ENCODE measurements around the gene BUB1B. TPM values are rescaled to one million over a fixed set of nuclear protein-coding genes. Genes with fewer than 3 reads are reported as not detected.

Gene BUB1B
- polyA plus RNA-seq, 1 donor (not counting 4 experiments of a cell fraction or from before 2014, with no cell fraction given), result 19.7 TPM

- Histone ChIP-seq H2AFZ (ENCODE audit: control insufficient read depth, low read length) (no peak overlapping the region), H3K9me3 (ENCODE audit: control insufficient read depth, low read depth, low read length) (no peaks in the 10 kb centered on the region), H3K4me2 (ENCODE audit: control insufficient read depth, extremely low read depth, insufficient read depth, low read depth, low read length) (no peak overlapping the region), H3K4me1 (ENCODE audit: control insufficient read depth, extremely low read depth, insufficient read depth, low read length) (peaks cover 14% of the 10 kb centered on the region), H3K79me2 (ENCODE audit: control insufficient read depth, insufficient read depth, low read length) (no peaks in the 10 kb centered on the region), H3K27ac (ENCODE audit: control insufficient read depth, insufficient read depth, low read length) (no peak overlapping the region), H3K9me1 (ENCODE audit: control insufficient read depth, extremely low read depth, insufficient read depth, low read length) (no peaks in the 10 kb centered on the region), H3K4me3 (ENCODE audit: control insufficient read depth in 2 of 3, extremely low read depth in 1 of 3, insufficient read depth in 2 of 3, low read depth in 1 of 3, low read length in 3 of 3) (no peak overlapping the region), H3K9ac (ENCODE audit: control insufficient read depth, extremely low read depth, insufficient read depth, low read length) (no peak overlapping the region), H3K36me3 (ENCODE audit: control insufficient read depth in 2 of 2, extremely low read depth in 1 of 2, insufficient read depth in 2 of 2, low read length in 2 of 2) (peaks cover 37 to 40% of the 10 kb centered on the region in 2 experiments), H3K27me3 (ENCODE audit: control insufficient read depth, extremely low read depth, insufficient read depth, low read length) (no peaks in the 10 kb centered on the region), H4K20me1 (ENCODE audit: control insufficient read depth, extremely low read depth, insufficient read depth, low read length) (peaks cover 3% of the 10 kb centered on the region)
- TF ChIP-seq EZH2 (IDR thresholded peaks at IDR 0.05; ENCODE audit: low read length) (no peak), CTCF (optimal IDR thresholded peaks at IDR 0.05 in 1 of 3, IDR thresholded peaks at IDR 0.05 in 1 of 3, conservative IDR thresholded peaks at IDR 0.05 in 1 of 3; ENCODE audit: extremely low read depth in 1 of 3, insufficient read depth in 2 of 3, low read length in 3 of 3) (no peak)
- DNase-seq (ENCODE audit: low read depth, low spot score) (no peak), FAIRE-seq (no peak)
- dilution Hi-C loops (cut with MboI; ENCODE audit: extremely low pct_ligation_motif_present, low sequenced_read_pairs), result loop anchor here (5.0 kb wide), 1 partner anchor 53 kb away; no protein-coding TSS in a partner anchor
Measured at GRCh38 chr15:40270246-40270995, 109.6 kb downstream of the BUB1B start.

Other genes with a start within 250 kb of the BUB1B start
- 7.5 to 18.8 TPM (median 12.5 TPM) in 3 replicates for gene GPR176, start 240.8 kb upstream of the BUB1B start, polyA plus RNA-seq
- gene EIF2AK4, start 227.0 kb upstream of the BUB1B start, polyA plus RNA-seq, result 61.3 to 114 TPM (median 85.0 TPM) in 3 replicates
- gene SRP14, start 121.9 kb upstream of the BUB1B start, polyA plus RNA-seq, result 272 to 407 TPM (median 324 TPM) in 3 replicates
- gene BMF, start 52.2 kb upstream of the BUB1B start, polyA plus RNA-seq, result 0.05 to 0.30 TPM (median 0.13 TPM) in 3 replicates
- gene PAK6, start 78.0 kb downstream of the BUB1B start, polyA plus RNA-seq, result 9.6 to 19.2 TPM (median 11.5 TPM) in 3 replicates
- gene ANKRD63, start 122.0 kb downstream of the BUB1B start, polyA plus RNA-seq, result not detected in 3 replicates
- 0.52 to 1.1 TPM (median 0.73 TPM) in 3 replicates for gene PLCB2, start 146.9 kb downstream of the BUB1B start, polyA plus RNA-seq
- 9.1 to 15.2 TPM (median 13.5 TPM) in 3 replicates for gene INAFM2, start 162.6 kb downstream of the BUB1B start, polyA plus RNA-seq
- gene CCDC9B, start 179.9 kb downstream of the BUB1B start, polyA plus RNA-seq, result 6.3 to 9.6 TPM (median 7.4 TPM) in 3 replicates
- gene PHGR1, start 190.0 kb downstream of the BUB1B start, polyA plus RNA-seq, result not detected in 3 replicates
- 0.12 to 0.68 TPM (median 0.12 TPM) in 3 replicates for gene DISP2, start 197.2 kb downstream of the BUB1B start, polyA plus RNA-seq
- gene KNSTRN, start 221.7 kb downstream of the BUB1B start, polyA plus RNA-seq, result 21.0 to 42.8 TPM (median 42.4 TPM) in 3 replicates
- gene IVD, start 244.7 kb downstream of the BUB1B start, polyA plus RNA-seq, result 13.0 to 18.1 TPM (median 14.2 TPM) in 3 replicates

All from keratinocyte (primary cell).